ENCODE measurements around the gene ABHD16A. TPM values are rescaled to one million over a fixed set of nuclear protein-coding genes. Genes with fewer than 3 reads are reported as not detected.
A peak's percentile ranks its signal among the peaks of the same experiment; 100 is the strongest.

The ABHD16A gene
- polyA plus RNA-seq, 1 donor from 2014 or later: 130 TPM

DNA sequence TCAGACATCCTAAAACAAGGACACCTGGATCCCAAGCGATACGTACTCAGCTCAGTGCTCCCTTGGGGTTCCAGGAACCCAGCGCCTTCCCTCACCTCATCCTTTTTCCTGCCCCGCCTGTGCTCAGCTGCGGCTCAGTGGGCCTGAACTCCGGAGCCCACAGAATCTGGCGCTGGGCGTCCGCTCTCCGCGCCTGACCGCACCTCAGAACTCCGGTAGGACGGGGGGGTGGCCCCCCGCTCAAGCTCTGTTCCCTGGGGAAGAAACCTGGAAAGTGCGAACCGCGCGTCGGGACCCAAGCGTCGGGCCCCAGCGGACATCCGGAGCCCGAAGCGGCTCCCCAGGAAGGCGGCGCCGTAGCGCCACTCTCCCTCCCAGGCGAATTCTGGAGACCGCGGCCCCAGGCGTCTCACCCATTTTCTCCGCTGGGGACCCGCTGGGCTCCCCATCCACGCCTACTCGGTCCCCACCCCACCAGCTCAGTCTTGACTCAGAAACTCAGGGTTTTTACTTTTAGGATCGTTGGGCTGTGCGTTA is 21.9 kb downstream of the ABHD16A start:
- Histone ChIP-seq H3K27me3 (ENCODE audit: insufficient read depth, low read depth, low read length) (no peaks in the 10 kb centered on the region), H3K36me3 (ENCODE audit: insufficient read depth, low read length) (peaks cover 4% of the 10 kb centered on the region), H3F3A (ENCODE audit: insufficient read depth, low read length, poor library complexity, severe bottlenecking) (no peaks in the 10 kb centered on the region), H3K4me2 (ENCODE audit: low read length) (no peak overlapping the region), H3K4me3 (ENCODE audit: low read length) (peak overlapping the region; percentile 46), H3K9me2 (ENCODE audit: insufficient read depth, low read length) (no peaks in the 10 kb centered on the region), H2AFZ (ENCODE audit: low read depth, low read length) (no peak overlapping the region), H3K9me3 (ENCODE audit: low read length) (no peaks in the 10 kb centered on the region), H3K9ac (ENCODE audit: low read length) (peak overlapping the region; percentile 34), H3K79me2 (replicated peaks; ENCODE audit: insufficient read depth, low read length) (no peaks in the 10 kb centered on the region), H3K27ac (ENCODE audit: low read length) (no peak overlapping the region), H4K20me1 (ENCODE audit: insufficient read depth) (no peaks in the 10 kb centered on the region)
- TF ChIP-seq SMC3 (conservative IDR thresholded peaks at IDR 0.05; ENCODE audit: poor library complexity): no peak
- TF ChIP-seq, protein P1, sequence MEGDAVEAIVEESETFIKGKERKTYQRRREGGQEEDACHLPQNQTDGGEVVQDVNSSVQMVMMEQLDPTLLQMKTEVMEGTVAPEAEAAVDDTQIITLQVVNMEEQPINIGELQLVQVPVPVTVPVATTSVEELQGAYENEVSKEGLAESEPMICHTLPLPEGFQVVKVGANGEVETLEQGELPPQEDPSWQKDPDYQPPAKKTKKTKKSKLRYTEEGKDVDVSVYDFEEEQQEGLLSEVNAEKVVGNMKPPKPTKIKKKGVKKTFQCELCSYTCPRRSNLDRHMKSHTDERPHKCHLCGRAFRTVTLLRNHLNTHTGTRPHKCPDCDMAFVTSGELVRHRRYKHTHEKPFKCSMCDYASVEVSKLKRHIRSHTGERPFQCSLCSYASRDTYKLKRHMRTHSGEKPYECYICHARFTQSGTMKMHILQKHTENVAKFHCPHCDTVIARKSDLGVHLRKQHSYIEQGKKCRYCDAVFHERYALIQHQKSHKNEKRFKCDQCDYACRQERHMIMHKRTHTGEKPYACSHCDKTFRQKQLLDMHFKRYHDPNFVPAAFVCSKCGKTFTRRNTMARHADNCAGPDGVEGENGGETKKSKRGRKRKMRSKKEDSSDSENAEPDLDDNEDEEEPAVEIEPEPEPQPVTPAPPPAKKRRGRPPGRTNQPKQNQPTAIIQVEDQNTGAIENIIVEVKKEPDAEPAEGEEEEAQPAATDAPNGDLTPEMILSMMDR (IDR thresholded peaks at IDR 0.05; ENCODE audit: poor library complexity, severe bottlenecking): no peak

DNA sequence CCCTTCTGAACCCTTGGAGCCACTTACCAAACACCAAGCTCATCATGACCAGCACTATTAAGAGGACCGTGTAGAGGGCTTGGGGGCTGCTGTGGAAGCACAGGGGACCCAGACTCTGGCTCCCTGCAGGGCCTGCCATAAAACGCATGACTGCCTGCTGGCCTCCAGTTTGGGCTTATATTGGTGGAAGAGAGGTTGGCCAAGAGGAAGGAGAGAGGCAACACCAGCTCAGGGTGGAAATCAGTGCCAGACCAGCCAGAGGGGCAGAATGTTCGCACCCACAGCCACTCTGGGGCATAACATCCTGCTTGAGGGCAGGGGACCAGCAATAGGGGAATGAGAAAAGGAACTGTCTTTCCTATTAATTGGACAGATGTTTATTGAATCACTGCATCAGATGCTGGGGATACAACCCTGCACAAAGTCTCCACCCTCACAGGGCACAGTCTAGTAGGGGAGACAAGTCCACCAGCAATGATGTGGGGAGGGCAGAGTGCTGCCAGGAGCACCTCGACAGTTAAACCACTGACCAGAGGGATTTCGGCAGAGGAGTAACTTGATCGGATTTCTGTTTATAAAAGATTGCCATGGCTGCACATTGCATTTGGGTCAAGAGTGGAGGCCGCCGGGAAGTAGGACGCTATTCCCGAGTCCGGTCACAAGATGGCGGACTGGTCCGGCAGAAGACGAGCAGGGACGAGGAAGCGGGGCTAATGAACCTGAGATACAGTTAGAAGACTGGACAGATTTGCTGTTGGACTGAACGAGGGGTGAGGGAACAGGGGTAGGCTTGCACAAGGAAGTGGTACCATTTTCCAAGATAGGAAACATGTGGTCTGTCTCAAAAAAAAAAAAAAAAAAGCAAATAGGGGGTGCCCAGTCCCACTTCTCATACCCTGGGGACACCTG is 22.6 kb downstream of the ABHD16A start, which contains the start of gene LY6G5C:
Gene LY6G5C, minus strand, starts transcription at position 842 of the 909 bp plus-strand sequence. Its CDS starts 694 bp downstream, at position 148.
- H3K27me3 ChIP-seq (ENCODE audit: insufficient read depth, low read depth, low read length): no peaks in the 10 kb centered on the region
- no peaks in the 10 kb centered on the region for H4K20me1 ChIP-seq (ENCODE audit: insufficient read depth)
- no peaks in the 10 kb centered on the region for H3F3A ChIP-seq (ENCODE audit: insufficient read depth, low read length, poor library complexity, severe bottlenecking)
- no peaks in the 10 kb centered on the region for H3K79me2 ChIP-seq (replicated peaks; ENCODE audit: insufficient read depth, low read length)
- peak within 1 kb of the TSS; percentile 34 for H3K9ac ChIP-seq (ENCODE audit: low read length)
- H3K4me3 ChIP-seq (ENCODE audit: low read length): peak within 1 kb of the TSS; percentile 46
- H3K36me3 ChIP-seq (ENCODE audit: insufficient read depth, low read length): peaks cover 4% of the 10 kb centered on the region
- H2AFZ ChIP-seq (ENCODE audit: low read depth, low read length): no peak within 1 kb of the TSS
- no peak within 1 kb of the TSS for H3K27ac ChIP-seq (ENCODE audit: low read length)
- TF ChIP-seq, protein P1 (IDR thresholded peaks at IDR 0.05; ENCODE audit: poor library complexity, severe bottlenecking): peak; percentile 80
- TF ChIP-seq MXI1 (conservative IDR thresholded peaks at IDR 0.05; ENCODE audit: poor library complexity, severe bottlenecking): no peak
- peak; percentile 87 for TF ChIP-seq RAD21 (conservative IDR thresholded peaks at IDR 0.05)
- peak; percentile 1 for TF ChIP-seq POLR2AphosphoS5 (IDR thresholded peaks at IDR 0.05)
- peak; percentile 82 for TF ChIP-seq SMC3 (conservative IDR thresholded peaks at IDR 0.05; ENCODE audit: poor library complexity)
- H3K4me2 ChIP-seq (ENCODE audit: low read length): no peak within 1 kb of the TSS
- no peaks in the 10 kb centered on the region for H3K9me2 ChIP-seq (ENCODE audit: insufficient read depth, low read length)
- H3K9me3 ChIP-seq (ENCODE audit: low read length): no peaks in the 10 kb centered on the region

DNA sequence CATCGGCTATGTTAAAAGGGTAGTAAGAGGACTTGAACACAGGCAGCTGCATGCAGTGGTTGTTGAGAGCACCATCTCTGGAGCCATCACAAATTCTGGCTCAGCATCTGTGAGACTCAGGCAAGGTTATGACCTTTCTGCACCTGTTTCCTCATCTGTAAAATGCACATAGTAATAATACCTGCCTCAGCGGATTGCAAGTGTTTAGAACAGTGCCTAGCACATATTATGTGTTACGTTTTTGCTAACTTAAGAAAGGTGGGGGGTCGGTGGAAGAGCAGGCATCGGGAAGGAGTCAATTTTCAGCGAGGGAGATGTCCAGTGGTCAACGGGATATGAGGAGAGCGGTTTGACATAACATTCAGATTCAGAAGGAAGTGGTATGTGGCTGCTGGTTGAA is 25.2 kb downstream of the ABHD16A start:
- no peak overlapping the region for H3K4me3 ChIP-seq (ENCODE audit: low read length)
- H3K27ac ChIP-seq (ENCODE audit: low read length): no peak overlapping the region
- no peaks in the 10 kb centered on the region for H3K27me3 ChIP-seq (ENCODE audit: insufficient read depth, low read depth, low read length)
- no peaks in the 10 kb centered on the region for H3K79me2 ChIP-seq (replicated peaks; ENCODE audit: insufficient read depth, low read length)
- no peak overlapping the region for H3K9ac ChIP-seq (ENCODE audit: low read length)
- no peaks in the 10 kb centered on the region for H4K20me1 ChIP-seq (ENCODE audit: insufficient read depth)
- H3F3A ChIP-seq (ENCODE audit: insufficient read depth, low read length, poor library complexity, severe bottlenecking): no peaks in the 10 kb centered on the region
- H3K9me3 ChIP-seq (ENCODE audit: low read length): no peaks in the 10 kb centered on the region
- no peak overlapping the region for H3K4me2 ChIP-seq (ENCODE audit: low read length)
- no peak overlapping the region for H2AFZ ChIP-seq (ENCODE audit: low read depth, low read length)
- no peak for TF ChIP-seq EZH2 (IDR thresholded peaks at IDR 0.05; ENCODE audit: borderline replicate concordance, insufficient read depth, low read length, poor library complexity, severe bottlenecking)
- TF ChIP-seq RAD21 (conservative IDR thresholded peaks at IDR 0.05): no peak
- TF ChIP-seq MXI1 (conservative IDR thresholded peaks at IDR 0.05; ENCODE audit: poor library complexity, severe bottlenecking): no peak
- TF ChIP-seq, protein P1 (IDR thresholded peaks at IDR 0.05; ENCODE audit: poor library complexity, severe bottlenecking): no peak
- TF ChIP-seq, protein P2, sequence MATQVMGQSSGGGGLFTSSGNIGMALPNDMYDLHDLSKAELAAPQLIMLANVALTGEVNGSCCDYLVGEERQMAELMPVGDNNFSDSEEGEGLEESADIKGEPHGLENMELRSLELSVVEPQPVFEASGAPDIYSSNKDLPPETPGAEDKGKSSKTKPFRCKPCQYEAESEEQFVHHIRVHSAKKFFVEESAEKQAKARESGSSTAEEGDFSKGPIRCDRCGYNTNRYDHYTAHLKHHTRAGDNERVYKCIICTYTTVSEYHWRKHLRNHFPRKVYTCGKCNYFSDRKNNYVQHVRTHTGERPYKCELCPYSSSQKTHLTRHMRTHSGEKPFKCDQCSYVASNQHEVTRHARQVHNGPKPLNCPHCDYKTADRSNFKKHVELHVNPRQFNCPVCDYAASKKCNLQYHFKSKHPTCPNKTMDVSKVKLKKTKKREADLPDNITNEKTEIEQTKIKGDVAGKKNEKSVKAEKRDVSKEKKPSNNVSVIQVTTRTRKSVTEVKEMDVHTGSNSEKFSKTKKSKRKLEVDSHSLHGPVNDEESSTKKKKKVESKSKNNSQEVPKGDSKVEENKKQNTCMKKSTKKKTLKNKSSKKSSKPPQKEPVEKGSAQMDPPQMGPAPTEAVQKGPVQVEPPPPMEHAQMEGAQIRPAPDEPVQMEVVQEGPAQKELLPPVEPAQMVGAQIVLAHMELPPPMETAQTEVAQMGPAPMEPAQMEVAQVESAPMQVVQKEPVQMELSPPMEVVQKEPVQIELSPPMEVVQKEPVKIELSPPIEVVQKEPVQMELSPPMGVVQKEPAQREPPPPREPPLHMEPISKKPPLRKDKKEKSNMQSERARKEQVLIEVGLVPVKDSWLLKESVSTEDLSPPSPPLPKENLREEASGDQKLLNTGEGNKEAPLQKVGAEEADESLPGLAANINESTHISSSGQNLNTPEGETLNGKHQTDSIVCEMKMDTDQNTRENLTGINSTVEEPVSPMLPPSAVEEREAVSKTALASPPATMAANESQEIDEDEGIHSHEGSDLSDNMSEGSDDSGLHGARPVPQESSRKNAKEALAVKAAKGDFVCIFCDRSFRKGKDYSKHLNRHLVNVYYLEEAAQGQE (IDR thresholded peaks at IDR 0.05; ENCODE audit: borderline replicate concordance): no peak
- TF ChIP-seq POLR2AphosphoS5 (IDR thresholded peaks at IDR 0.05): no peak
- TF ChIP-seq SMC3 (conservative IDR thresholded peaks at IDR 0.05; ENCODE audit: poor library complexity): no peak
- no peak for TF ChIP-seq TAF1 (IDR thresholded peaks at IDR 0.05; ENCODE audit: low read depth)
- TF ChIP-seq EP300 (conservative IDR thresholded peaks at IDR 0.05; ENCODE audit: poor library complexity, severe bottlenecking): no peak
- H3K36me3 ChIP-seq (ENCODE audit: insufficient read depth, low read length): no peaks in the 10 kb centered on the region
- no peaks in the 10 kb centered on the region for H3K9me2 ChIP-seq (ENCODE audit: insufficient read depth, low read length)

Measured in neural cell (in vitro differentiated cells).